GOT3 (cell line): ENCODE results near the gene DCDC2C.

ENCODE experiments used
- DNase-seq: peaks from one replicate; lab custom pipeline; 2025; ENCODE audit warnings: mixed read lengths; lab: John Stamatoyannopoulos, UW

Gene DCDC2C

DNA sequence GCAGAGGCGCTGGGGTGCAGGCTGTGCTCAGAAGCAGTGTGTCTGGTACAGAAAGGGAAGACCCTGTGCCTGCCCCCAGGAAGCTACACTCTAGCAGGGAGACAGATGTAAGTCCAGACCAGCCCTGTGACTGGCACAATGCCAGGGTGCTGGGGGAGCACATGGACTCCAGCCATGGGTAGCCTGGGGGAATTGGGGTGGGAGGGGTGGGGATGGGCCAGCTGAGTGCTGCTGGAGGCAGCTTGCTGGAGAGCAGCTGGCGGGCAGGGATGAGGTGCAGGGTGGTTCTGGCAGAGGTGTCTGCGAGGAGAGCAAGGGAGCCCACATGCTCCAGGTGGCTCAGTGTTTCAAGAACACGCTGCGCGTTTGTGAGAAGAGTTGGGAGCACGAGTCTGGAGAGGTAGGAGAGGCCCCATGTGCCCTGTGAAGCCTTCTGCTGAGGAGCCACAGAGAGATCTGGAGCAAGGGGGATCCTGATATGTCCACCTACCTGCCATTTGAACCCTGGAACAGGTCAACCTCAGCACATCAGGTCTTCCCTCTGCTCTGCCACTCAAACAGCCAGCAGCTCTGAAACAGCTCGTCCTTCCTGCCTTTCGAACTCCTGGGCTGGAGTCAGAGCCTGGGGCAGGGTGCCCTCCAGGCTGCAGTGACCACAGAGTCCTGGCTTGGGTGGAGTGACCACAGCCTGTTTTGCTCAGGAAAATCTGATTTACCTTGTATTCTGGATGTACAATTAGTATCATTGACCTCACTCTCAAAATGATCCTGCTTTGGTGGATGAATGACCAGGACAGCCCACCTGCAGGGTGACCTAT lies 30.3 kb upstream of the DCDC2C start:
- DNase-seq = no peak

DNA sequence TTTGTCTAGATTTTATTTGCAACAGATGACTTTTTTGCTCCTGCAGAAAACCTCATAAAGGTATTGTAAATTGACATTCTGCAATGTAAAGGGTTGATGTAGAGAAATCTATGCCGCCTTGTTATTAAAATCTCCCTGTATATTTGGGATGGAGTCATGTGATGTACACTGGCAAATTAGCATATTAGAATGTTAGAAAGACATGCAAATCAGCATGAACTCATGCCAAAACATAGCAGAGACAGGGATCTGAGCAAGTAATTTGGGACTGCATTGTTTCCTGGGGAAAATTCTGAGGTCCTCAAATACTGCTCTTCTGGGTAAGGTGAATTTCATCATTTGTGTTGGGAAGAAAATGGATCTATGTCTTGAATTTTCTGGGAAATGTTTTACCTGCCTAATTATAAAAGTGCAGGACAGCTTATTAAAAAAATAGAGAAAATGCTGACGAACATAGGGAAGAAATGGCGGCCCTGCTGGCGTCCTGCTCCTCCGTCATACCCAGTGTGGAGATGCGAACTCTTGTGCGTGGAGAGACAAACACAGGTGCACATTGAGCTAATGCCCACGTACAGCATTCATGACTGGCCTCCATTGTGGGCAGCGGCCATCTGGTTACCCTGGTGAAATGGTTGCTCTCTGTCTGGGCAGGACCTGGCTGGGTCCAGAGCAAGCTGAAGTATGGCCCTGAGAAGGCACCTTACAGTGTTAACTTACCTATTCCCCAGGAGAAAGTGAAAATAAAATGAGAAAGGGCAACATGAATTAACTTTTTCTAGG lies 29.1 kb upstream of the DCDC2C start:
- no peak for DNase-seq

- no peak for DNase-seq
Observed at GRCh38 chr2:3675687-3676086, 27.7 kb upstream of the DCDC2C start.

DNA sequence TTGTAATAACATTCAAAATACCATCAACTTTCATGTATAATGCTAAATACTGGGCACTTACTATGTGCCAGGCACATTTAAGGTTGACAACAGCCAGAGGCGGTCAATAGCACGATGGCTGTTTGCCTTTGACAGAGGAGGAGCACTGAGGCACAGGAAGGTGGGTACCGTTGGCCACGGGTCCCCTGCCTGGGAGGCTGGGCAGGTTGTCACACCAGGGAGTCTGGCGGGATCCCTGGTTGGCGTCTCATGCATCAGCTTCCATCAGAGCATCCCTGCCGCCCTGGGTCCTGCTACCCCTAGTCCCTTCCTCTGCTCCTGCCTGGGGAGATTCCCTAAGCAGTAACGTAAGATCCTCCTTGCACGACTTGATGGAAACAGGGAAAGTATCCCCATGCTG lies 25.9 kb upstream of the DCDC2C start:
- DNase-seq = no peak

DNA sequence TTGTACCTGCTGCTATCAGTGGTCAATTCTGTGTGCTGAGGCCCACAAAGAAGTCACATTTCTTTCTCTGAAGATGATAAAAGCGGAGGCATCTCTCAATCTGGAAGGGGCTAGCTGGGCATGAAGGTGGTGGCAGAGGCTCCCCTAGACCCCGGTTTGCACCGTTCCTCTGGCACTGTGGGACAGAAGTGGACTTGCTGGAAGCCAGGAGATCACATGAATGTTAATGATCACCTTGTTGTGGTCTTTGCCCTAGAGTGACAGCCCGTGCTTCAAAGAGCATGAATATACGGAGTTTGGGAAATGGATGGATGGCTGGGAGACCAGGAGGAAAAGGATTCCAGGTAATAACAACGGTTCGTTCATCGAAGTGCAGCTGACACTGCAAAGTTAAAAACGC lies 25.2 kb upstream of the DCDC2C start:
- DNase-seq = no peak

DNA sequence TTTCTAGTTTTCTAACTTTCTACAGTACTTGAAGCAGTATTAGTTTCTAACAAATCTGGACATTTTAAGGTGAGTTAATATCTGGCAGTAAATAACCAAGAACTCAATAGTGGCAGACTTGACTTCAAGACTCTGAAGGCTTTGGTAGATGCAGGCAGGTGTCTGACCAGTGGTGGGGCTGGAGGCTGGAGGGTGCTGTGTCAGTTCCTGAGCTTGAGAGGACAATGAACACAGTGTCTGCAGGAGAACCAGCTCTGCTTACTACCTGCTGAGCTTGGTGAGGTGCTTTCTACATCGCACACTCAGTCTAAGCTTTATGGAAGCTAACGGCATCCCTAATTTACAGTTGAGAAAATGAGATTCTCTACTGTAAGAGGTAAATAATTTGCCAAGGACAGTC lies 24.2 kb upstream of the DCDC2C start:
- no peak for DNase-seq

- no peak for DNase-seq
Observed at GRCh38 chr2:3679616-3680393, 23.6 kb upstream of the DCDC2C start.

DNA sequence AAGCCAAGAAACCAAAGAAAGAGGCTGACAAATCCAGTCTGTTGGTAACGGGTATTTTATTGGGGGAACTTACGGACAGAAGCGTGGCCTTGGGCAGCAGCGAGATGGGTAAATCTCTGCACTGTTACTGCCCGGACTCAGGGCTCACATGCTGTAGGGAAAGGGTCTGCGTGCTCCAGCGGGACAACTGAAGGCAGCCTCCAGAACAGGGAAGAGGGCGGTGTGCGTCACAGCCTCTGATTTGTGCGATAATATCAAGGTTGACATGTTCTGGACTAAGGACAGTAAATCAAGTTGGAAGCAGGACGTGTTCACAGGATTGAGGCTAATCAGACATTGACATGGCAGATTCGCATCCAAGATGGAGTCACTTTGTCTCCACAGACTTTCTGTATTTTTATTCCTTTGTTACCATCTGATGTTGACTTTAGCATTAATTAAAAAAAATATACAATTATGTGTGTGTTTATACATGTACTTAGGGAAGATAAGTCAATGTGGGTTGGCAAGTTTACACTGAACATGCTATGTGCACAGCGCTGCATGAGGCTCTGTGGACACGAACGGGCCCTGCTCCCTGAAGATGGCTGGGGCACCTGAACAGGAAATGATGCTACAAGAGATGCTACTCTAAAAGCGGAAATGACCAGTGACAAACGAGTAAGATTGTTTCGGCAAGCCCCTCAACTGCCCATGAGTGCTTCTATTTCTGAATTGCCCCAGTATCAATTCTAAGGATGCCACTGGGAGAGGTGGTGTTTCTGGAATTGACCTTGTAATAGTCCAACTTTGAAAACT lies 22.6 kb upstream of the DCDC2C start:
- no peak for DNase-seq

DNA sequence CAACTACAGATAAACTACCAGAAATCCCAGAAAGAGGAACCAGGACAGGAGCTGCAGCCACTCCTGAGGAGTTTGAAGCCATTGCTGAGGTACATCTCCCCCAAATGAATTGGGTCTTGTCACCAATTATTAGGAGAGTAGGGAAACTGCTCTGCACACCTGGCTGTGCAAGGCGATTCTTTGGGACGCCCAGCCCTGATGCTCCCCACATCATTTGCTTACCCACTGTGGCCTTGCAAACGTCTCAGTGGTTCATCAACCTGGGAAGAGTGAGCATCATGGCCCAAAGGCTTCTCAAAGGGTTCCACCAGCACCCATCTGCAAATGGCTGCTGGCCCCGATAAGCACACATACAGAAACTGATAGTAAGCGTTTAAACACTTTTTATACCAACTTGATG lies 21.8 kb upstream of the DCDC2C start:
- DNase-seq = no peak

GRCh38 chr2:3682811-3683210 lies 20.6 kb upstream of the DCDC2C start:
- DNase-seq = no peak

- no peak for DNase-seq
Observed at GRCh38 chr2:3683748-3684454, 19.5 kb upstream of the DCDC2C start.

- no peak for DNase-seq
Observed at GRCh38 chr2:3689998-3690748, 13.2 kb upstream of the DCDC2C start.

DNA sequence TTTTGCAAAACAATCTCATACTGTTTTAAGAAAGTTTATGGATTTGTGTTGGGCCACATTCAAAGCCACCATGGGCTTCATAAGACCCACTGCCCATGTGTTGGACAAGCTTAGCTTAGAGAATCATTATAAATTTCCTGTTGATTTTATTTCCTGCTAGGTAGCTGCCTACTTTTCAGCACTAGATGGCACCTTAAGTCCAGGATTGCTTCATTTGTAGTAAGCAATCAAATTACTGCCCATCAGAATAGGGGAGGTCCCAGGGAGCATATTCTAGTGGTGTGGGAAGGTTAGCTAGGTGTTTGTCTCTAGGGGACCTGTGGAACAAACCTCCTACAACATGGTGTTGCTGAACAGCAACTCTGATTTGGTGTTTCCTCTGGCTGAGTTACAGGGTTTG lies 11.0 kb upstream of the DCDC2C start:
- DNase-seq = no peak

- DNase-seq = no peak
Observed at GRCh38 chr2:3696545-3696944, 6.8 kb upstream of the DCDC2C start.

DNA sequence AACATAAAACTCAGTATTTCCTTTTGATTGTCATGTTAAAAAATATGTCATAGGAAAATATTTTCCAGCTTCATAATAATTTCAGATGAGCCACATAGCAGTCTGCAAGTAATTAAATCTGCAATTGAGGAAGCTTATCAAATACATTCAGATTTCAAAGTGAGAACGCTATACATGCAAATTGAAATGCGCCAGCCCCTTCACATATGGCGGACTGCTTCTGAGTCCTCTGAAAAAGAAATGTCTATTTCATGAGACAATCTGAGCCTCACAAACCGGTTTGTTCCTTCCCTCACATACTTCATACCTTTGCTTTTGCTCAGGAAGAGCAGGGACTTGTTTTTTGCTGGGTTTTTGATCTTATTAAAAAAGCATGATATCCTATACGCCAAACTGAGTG lies 2.3 kb upstream of the DCDC2C start:
- DNase-seq = no peak

DNA sequence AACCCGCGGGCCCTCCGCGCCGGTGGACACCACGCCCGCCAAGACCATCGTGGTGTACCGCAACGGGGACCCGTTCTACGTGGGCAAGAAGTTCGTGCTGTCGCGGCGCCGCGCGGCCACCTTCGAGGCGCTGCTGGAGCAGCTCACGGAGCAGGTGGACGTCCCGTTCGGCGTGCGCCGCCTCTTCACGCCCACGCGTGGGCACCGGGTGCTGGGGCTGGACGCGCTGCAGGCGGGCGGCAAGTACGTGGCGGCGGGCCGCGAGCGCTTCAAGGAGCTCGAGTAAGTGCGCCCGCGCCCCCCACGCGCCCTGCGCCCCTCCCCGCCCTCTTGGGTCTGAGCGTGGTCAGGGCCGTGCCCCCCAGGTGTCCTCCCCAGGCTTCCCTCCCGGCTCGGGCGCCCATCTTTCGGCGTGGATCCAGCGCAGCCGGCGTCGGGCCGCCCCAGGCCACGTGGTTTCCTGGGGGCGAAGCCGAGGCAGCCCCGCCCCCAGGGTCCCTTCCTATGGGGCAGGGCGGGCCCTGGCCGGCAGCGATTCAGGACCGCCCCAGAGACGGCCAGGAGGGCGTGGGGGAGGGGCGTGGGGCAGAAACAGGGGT lies 481 bp downstream of the DCDC2C start:
- DNase-seq = no peak

GRCh38 chr2:3704692-3705091 lies 1.3 kb downstream of the DCDC2C start:
- DNase-seq = no peak

DNA sequence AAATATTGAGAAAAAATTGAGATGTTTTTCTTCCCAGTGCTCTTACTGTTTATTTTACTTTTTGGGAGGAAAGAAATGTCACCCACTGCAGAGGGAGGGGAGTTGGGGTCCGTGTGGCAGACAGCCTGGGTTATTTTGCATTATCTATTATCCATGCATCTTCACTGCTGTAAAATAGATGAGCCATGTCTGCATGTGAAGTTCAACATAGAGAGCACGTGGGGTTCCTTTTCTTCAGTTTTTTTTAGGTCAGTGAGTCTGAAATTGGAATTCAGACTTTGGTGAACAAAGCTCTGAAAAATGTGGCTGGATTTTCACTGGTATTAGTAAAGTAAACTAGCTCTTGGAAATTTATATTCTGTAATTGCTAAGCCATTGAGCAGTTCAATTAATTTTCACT lies 2.4 kb downstream of the DCDC2C start:
- DNase-seq = no peak

GRCh38 chr2:3706892-3707291 lies 3.5 kb downstream of the DCDC2C start:
- no peak for DNase-seq

DNA sequence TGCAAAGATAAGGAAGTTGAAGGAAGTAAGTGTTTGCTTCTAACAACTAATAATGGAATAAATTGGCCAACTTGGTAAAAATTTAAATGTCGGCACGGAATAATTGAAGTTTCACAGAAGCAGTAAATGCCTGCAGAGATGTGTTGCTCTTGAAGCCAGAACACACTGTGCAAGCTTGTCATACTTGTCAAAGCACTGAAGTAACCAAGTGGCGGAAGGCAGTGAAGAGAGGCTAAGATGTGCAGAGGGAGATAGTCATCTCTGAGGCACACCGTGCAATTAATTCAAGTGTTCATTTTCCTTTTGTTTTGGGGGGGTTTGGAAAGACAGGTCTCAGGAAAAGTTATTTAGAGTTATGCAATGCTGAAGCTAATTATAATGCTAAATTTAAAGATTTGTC lies 5.2 kb downstream of the DCDC2C start:
- DNase-seq = no peak
